NOMO-1 (cell line): ENCODE results near the gene SCYL1.

ENCODE experiments used
- DNase-seq, 2 experiments: peaks; one replicate each; lab custom pipeline; 2025; ENCODE audit not compliant: unreplicated experiment in 2 of 2; lab: John Stamatoyannopoulos, UW

The SCYL1 gene

GRCh38 chr11:65524741-65525545 is at the start of gene SCYL1:
Gene SCYL1 (plus strand): TSS chr11:65525083. CDS start chr11:65525154, 71 bp downstream.
- peak; percentile 40 to 61 for DNase-seq

- DNase-seq, result no peak
Observed at GRCh38 chr11:65476632-65477148, 48.2 kb upstream of the SCYL1 start.

GRCh38 chr11:65477149-65477965 is 47.5 kb upstream of the SCYL1 start:
- peak; percentile 88 to 95 for DNase-seq

GRCh38 chr11:65478388-65479183 is 46.3 kb upstream of the SCYL1 start:
- DNase-seq, result no peak

DNA sequence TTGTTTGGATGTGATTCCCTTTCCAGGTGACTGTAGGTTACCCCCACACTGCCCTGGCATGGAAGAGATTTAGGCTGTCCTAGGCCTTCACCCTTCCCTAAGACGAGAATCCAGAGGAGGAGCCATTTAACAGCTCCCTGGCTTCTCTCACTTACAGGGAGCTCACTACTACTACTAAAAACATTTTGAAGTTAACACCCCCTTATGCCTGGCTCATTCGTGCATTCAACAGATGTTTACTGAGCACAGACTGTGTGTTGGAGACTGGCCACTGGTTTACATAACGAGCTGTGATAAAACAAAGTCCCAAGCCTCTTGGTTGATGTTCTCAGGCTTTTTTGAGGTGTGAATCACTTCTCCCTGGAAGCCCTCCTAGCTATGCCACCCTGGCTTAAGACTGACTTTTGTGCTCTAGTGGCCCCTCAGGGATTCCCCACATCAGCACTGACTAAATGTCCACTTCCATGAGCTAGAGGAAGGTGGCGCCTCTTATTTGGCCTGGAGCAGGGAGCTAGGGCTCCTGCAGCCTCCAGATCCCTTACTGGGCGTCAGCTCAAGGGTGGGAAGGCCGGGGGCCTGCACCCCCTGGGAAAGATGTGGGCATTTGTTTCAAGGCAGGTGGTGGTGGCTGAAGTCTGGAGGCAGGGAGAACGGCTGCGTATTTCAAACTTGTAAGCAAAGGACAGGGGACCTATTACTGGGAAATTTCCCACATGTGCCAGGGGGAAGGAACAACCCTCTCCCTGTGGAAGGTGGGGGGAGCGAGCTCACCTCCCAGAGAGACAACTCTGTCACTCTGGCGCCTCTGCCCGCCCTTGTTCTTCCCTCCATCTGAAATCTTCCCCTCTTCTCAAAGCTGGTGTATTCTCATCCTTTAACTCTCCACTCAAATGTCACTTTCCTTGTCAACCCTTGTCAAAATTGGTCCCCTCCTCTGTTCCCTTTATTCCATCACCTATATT is 45.4 kb upstream of the SCYL1 start:
- DNase-seq, result no peak

GRCh38 chr11:65482306-65482850 is 42.5 kb upstream of the SCYL1 start:
- DNase-seq, result no peak

- no peak for DNase-seq
Observed at GRCh38 chr11:65485920-65486219, 39.0 kb upstream of the SCYL1 start.

DNA sequence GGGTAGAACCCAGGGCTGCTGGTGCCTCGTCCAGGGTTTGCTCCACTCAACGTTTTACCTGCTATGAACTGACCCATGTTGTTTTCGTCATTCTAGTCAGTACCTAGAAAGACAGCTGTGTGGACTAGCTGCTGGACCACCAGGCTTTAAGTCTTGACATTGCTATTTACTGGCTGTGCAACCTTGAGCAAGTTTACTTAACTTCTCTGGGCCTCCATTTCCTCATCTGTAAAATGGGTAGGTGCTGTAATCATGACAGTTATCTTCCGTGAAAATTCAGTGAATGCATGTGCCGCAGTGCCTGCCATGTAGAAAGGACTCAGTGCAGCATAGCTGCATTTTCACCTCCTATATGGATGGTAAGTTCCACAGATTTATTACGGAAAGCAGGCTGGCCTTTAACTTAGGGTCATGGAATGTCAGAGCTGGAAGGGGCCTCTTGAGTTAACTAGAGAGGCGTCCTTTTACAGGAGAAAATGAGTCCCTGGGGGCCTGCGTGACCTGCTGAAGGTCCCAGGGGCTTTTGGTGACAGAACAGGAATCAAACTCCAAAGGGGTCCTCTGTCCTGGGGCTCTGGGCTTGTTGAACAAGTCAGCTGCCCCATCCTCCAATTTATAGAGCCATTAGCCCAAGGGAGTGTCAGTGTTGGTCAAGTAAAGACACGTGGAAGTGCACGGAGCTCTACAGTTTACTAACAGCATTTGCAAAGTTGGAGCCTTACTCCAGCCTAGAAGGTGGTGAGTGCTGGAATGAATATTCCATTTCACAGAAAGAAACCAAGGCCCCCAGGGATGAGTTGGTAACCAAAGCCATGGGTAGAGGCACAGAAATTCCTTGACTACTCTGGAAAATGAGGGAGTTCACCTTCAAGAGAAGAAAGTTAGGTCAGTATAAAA is 38.1 kb upstream of the SCYL1 start:
- no peak for DNase-seq

- peak; percentile 72 to 74 for DNase-seq
Observed at GRCh38 chr11:65487467-65488272, 37.2 kb upstream of the SCYL1 start.

GRCh38 chr11:65488273-65489034 is 36.4 kb upstream of the SCYL1 start:
- DNase-seq, result no peak

GRCh38 chr11:65489035-65489705 is 35.7 kb upstream of the SCYL1 start:
- DNase-seq, result no peak

DNA sequence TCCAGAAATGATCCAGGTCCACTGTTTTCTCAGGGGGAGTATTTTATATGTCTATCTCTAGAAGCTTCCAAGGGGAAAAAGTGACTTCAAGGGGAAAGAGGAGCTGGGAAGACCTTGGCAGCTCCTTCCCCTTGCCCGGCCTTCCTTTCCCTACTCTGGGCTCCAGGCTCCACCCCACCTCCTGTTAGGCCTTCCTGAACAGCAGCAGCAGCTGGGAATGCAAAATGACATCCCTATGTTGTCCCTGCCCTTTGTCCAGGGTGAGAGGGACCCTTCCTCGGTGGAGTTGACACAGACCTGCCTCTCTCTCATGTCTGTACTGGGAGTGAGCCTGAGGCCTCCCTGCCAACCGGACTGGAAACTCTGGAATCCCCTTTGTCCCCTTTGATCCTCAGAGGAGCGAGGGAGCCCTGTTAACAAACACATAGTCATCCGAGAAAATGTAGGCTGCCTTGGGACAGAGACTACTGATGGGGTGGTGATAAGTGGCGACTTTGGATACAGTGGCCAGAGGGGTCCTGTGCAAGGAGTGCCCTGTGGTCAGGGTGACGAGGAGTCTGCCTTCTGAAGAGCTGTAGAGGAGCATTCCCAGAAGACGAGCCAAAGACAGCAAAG is 35.1 kb upstream of the SCYL1 start:
- no peak for DNase-seq

DNA sequence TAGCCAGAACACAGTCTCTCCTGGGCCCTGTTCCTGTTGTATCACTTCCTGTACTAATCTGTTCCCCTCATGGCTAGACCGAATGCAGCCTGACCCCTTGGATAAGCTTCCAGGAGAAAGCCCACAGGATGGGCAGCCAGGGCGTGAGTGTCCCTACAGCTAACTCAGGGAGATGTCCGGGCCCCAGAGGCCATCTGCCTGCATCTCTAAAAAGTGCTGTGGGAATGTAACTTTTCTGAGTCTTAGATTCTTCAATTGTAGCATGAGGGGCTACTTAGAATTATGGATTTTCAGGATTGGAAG is 33.8 kb upstream of the SCYL1 start:
- DNase-seq, result no peak

DNA sequence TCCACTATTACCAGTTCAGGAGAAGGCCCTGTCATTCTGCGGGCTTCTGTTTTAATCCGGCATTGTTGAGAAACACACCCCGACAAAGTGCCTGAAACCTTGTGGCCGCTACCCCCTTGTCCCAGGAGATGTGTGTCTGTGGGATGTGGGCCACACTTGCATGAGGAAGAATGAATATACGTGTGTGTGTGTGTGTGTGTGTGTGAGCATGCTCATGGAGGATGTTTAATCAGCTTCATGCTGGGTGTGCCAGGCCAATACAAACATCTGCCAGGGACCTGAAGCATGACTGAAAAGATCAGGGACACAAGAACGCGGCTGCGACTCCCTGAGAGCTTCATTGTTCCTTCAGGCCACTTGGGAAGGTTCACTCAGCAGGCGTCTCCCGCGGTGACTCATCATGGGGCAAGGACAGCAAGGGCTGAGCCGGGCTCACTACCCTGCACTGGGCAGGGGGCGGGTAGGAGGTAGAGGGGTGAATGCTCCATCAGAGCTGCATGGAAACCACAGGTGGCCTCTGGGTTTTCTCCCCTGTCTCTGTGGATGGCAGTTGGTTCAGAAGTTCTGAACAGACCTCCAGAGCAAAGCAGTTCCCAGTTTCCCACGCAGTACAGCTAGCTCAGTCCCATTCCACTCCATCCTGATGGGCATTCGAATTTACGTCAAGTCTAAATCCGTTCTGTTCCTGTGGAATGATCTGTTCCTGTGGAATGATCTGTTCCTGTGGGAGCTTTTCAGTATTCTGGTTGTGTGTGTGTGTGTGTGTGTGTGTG is 33.1 kb upstream of the SCYL1 start:
- DNase-seq, result no peak

- DNase-seq, result no peak
Observed at GRCh38 chr11:65492387-65492636, 32.6 kb upstream of the SCYL1 start.
